ENCODE measurements around the gene DHRS3.
A peak's percentile ranks its signal among the peaks of the same experiment; 100 is the strongest.
"Not testable (repeated sequence)": the region's sequence is repeated elsewhere in the genome, so short reads cannot be mapped to it uniquely, and the experiment has no call there.

DHRS3 gene

GRCh38 chr1:12528021-12528852, 89.8 kb downstream of the DHRS3 start:
- intact Hi-C loops (cut with DNase I) = no loop called here
- DNase-seq = peak in 4 of 10 donors; percentile 44 to 87 (median 68)

DNA sequence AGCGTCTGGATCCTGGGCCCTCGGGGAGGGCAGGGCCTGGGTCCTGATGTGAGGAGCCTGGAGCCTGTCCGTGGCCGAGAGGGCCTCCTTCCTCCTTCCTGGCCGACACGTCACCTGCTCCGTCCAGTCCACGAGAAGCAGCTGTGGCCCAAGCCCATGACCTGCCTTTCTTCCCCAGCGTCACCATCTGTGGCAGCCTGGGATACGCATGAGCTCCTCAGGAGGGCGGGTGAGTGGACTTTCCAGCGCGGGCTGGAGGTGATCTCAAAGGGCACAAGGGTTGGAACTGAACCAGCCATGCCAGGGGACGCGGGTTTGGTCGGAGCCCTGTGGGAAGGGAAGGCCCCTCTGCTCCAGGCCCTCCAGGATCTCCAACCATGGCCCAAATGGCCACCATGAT, 90.4 kb downstream of the DHRS3 start:
- intact Hi-C loops (cut with DNase I) = no loop called here

GRCh38 chr1:12525311-12526181, 92.5 kb downstream of the DHRS3 start:
- peak in 1 of 10 donors; percentile 46 for DNase-seq

More for the DNA sequence above, 90.4 kb downstream of the DHRS3 start:
- peak in 1 of 10 donors; percentile 73 for DNase-seq

DNA sequence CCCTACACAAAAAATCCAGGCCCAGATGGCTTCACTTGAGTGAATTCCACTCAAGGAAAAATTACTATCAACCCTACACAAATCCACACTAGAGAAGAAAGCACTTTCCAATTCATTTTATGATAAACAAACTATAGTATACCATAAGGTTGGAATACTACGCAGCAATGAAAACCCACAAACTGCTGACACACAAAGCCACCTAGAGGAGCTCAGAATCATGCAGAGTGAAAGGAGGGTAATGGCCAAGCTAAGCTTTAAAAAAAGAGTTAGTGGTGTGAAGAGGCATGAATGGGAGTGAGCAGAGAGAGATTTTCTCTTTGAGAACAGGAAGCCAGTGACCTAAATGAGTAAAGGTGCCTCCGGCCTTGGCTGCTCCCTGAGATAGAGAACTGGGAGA, 93.7 kb downstream of the DHRS3 start:
- intact Hi-C loops (cut with DNase I) = no loop called here
- DNase-seq = no peak

More at GRCh38 chr1:12525311-12526181, 92.5 kb downstream of the DHRS3 start:
- intact Hi-C loops (cut with DNase I) = no loop called here

GRCh38 chr1:12522780-12523179, 95.2 kb downstream of the DHRS3 start:
- intact Hi-C loops (cut with DNase I); DNase-seq: not testable (repeated sequence)

DNA sequence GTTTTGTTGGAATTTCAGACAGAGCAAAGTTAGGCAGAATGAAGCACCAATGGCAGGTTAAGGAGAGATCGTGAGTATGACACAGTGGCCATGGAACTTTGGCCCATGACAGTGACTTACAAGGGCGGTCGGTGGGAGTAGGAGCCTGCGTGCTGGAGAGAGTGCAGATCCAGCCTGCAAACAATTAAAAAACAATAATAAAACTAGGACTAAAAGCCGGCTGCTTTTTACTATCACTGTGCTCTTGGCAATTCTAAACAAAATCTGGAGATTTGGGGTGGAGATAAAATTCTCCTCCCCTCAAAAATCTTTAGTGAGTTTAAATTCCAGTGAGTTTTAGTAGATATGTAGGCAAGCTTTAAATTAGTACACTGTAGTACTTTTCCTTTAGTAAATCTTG, 96.9 kb downstream of the DHRS3 start:
- intact Hi-C loops (cut with DNase I) = no loop called here
- no peak for DNase-seq

- intact Hi-C loops (cut with DNase I) = loop anchor here (5.0 kb wide), 1 partner anchor 97 kb away; the partner anchor contains the start of gene DHRS3
- DNase-seq = no peak
These were observed 98.2 kb downstream of the DHRS3 start for GRCh38 chr1:12519693-12520364.

GRCh38 chr1:12518931-12519692, 98.9 kb downstream of the DHRS3 start:
- DNase-seq = peak in 6 of 10 donors; percentile 25 to 90 (median 71)
- intact Hi-C loops (cut with DNase I) = loop anchor here (5.0 kb wide), 1 partner anchor 98 kb away; the partner anchor contains the start of gene DHRS3
